Activated T-cell treated with anti-CD3 and anti-CD28 coated beads, Interleukin-2, amount 50 U/mL, for 4 hours (primary cell): Measurements from ENCODE around the gene SDHAF3. TPM values are rescaled to one million over a fixed set of nuclear protein-coding genes. Genes with fewer than 3 reads are reported as not detected.
"Not testable (repeated sequence)": the region's sequence is repeated elsewhere in the genome, so short reads cannot be mapped to it uniquely, and the experiment has no call there.

ENCODE experiments used
- ATAC-seq, 2 donors: fragments of 200-7000 bp; cut with Tn5 transposase; one replicate each; pipeline ENCODE4 v1.10.0; 2021
- DNase-seq: peaks from one replicate; pipeline ENCODE4 v3.0.0-alpha.2; 2020
- H3K27me3 Mint-ChIP-seq: one replicate; pipeline ENCODE4 v1.8.0; 2021; ENCODE audit warnings: low read depth, mixed read lengths
- H3K36me3 Mint-ChIP-seq: one replicate; pipeline ENCODE4 v1.8.0; 2022; ENCODE audit warnings: mixed read lengths; ENCODE audit not compliant: insufficient read depth
- H3K4me1 Mint-ChIP-seq: one replicate; pipeline ENCODE4 v1.8.0; 2021; ENCODE audit warnings: low read depth, mixed read lengths
- H3K4me3 Mint-ChIP-seq: one replicate; pipeline ENCODE4 v1.8.0; 2021; ENCODE audit warnings: mild to moderate bottlenecking, moderate library complexity, mixed read lengths
- H3K9me3 Mint-ChIP-seq: one replicate; pipeline ENCODE4 v1.8.0; 2021; ENCODE audit warnings: mixed read lengths
- total RNA-seq, 3 donors: library from RNA; stranded (reverse); gene quantifications; one replicate each; pipeline ENCODE4 v1.2.1, GENCODE V29; 2021

Gene SDHAF3
- total RNA-seq, 3 donors from 2014 or later, result 36.7 to 39.8 (median 39.3) TPM

DNA sequence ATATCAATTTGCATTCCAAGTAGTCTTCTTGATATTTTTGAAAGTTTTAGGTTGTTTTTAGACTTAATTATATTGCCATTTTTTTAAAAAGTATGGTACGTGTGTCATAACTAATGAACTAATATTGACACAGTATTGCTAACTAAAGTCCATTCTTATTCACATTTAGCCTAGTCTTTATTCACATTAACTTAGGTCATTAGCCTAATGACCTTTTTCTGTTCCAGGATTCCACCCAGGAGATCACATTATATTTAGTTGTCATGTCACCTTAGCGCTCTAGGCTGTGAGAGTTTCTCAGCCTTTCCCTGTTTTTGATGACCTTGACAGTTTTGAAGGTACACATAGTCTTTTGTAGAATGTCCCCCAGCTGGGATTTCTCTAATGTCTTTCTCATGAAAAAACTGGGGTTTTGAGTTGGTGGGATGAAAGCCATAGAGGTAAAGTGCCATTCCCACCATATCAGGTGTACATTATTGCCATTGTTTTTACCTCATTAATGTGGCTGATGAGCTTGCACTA is 38.5 kb downstream of the SDHAF3 start:
- Mint-ChIP-seq H3K9me3 (peaks cover 5% of the 10 kb centered on the region), H3K36me3 (peaks cover 23% of the 10 kb centered on the region), H3K27me3 (no peaks in the 10 kb centered on the region), H3K4me1 (no peaks in the 10 kb centered on the region), H3K4me3 (no peak overlapping the region)
- DNase-seq (no peak), ATAC-seq (no peak)

DNA sequence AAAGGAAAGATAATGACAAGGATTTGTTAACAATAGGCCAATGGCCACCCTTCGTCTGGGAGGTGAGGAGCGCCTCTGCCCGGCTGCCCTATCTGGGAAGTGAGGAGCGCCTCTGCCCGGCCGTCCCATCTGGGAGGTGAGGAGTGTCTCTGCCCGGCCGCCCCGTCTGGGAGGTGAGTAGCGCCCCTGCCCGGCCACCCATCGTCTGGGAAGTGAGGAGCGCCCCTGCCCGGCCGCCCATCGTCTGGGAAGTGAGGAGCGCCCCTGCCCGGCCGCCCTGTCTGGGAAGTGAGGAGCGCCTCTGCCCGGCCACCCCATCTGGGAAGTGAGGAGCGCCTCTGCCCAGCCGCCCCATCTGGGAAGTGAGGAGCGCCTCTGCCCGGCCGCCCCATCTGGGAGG is 42.5 kb downstream of the SDHAF3 start:
- not testable (repeated sequence) for ATAC-seq, H3K4me1 Mint-ChIP-seq, H3K27me3 Mint-ChIP-seq, DNase-seq, H3K4me3 Mint-ChIP-seq, H3K9me3 Mint-ChIP-seq
- peaks cover 35% of the 10 kb centered on the region for H3K36me3 Mint-ChIP-seq

DNA sequence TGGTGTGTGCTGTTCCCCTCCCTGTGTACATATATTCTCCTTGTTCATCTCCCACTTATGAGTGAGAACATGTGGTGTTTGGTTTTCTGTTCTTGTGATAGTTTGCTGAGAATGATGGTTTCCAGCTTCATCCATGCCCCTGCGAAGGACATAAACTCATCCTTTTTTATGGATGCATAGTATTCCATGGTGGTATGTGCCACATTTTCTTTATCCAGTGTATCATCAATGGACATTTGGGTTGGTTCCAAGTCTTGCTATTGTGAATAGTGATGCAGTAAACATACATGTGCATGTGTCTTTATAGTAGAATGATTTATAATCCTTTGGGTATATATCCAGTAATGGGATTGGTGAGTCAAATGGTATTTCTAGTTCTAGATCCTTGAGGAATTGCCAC is 44.1 kb downstream of the SDHAF3 start:
- DNase-seq, H3K4me3 Mint-ChIP-seq, H3K9me3 Mint-ChIP-seq, H3K27me3 Mint-ChIP-seq, H3K4me1 Mint-ChIP-seq, ATAC-seq: not testable (repeated sequence)
- peaks cover 44% of the 10 kb centered on the region for H3K36me3 Mint-ChIP-seq

DNA sequence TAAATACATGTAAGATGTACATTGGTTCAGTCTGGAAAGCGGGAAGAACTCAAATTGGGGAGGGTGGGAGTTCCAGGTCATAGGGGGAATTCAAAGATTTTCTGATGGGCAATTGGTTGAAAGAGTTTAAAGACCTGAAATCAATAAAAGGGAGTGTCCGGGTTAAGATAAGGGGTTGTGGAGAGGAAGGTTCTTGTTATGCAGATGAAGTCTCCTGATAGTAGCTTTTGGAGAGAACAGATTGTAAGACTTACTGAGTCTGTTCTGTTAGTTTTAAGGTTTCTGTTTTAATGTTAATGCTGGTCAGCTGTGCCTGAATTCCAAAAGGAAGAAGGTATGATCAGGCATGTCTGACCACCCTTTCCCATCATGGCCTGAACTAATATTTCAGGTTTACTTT is 48.8 kb downstream of the SDHAF3 start:
- Mint-ChIP-seq H3K36me3 (peaks cover 33% of the 10 kb centered on the region), H3K4me3 (no peak overlapping the region), H3K27me3 (no peaks in the 10 kb centered on the region), H3K9me3 (peaks cover 11% of the 10 kb centered on the region), H3K4me1 (peaks cover 19% of the 10 kb centered on the region)
- no peak for ATAC-seq
- no peak for DNase-seq

DNA sequence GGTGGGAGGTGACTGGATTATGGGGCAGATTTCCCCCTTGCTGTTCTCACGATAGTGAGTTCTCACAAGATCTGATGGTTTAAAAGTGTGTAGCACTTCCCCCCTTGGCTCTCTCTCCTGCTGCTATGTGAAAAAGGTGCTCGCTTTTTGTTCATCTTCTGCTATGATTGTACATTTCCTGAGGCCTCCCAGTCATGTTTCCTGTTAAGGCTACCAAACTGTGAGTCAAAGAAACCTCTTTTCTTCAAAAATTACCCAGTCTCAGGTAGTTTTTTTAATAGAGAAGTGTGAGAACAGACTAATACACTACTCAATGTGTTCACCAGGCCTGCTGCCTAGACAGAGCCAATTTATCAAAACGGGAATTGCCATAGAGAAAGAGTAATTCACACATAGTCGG is 49.7 kb downstream of the SDHAF3 start:
- Mint-ChIP-seq H3K36me3 (peaks cover 27% of the 10 kb centered on the region), H3K4me3 (no peak overlapping the region), H3K4me1 (peaks cover 19% of the 10 kb centered on the region), H3K9me3 (peaks cover 11% of the 10 kb centered on the region), H3K27me3 (no peaks in the 10 kb centered on the region)
- peak; percentile 77 to 79 for ATAC-seq
- DNase-seq, result no peak

DNA sequence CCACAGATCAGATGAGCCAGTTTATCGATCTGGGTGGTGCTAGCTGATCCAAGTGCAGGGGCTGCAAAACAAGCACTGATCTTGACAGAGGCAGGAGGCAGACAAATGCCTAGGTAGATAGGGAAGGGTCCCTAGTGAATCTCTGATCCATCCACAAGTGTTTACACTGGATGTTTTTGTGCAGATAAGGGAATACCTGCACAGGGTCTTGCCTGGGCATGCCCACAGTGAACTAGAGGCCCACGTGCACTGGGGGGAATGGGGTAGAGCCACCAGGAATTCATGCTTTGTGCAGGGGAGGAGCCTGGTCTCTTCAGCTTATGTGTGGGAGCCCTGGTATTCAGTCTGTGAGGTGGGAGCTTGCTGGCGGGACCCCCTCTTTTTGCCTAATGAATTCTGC is 50.3 kb downstream of the SDHAF3 start:
- Mint-ChIP-seq H3K4me3 (no peak overlapping the region), H3K4me1 (peaks cover 18% of the 10 kb centered on the region), H3K36me3 (peaks cover 25% of the 10 kb centered on the region), H3K9me3 (peaks cover 11% of the 10 kb centered on the region), H3K27me3 (no peaks in the 10 kb centered on the region)
- ATAC-seq, result no peak
- DNase-seq, result no peak

DNA sequence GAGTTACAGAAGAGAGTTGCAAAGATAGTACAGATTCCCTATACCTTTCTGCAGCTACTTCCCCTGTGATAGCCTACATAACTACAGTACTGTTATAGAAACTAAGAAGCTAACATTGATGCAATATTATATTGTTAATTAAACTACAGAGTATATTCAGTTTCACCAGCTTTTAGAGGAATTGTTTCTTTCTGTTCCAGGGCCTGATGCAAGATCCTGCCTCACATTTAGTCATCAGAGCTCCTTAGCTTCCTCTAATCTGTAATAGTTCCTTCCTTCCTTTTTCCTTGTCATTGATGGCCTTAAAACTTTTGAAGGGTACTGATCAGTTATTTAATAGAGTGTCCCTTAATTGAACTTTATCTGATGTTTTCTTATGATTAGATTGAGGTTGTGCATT is 56.8 kb downstream of the SDHAF3 start:
- ATAC-seq (no peak), DNase-seq (no peak)
- Mint-ChIP-seq H3K36me3 (peaks cover 2% of the 10 kb centered on the region), H3K9me3 (no peaks in the 10 kb centered on the region), H3K27me3 (no peaks in the 10 kb centered on the region), H3K4me1 (peaks cover under 1% of the 10 kb centered on the region), H3K4me3 (no peak overlapping the region)

DNA sequence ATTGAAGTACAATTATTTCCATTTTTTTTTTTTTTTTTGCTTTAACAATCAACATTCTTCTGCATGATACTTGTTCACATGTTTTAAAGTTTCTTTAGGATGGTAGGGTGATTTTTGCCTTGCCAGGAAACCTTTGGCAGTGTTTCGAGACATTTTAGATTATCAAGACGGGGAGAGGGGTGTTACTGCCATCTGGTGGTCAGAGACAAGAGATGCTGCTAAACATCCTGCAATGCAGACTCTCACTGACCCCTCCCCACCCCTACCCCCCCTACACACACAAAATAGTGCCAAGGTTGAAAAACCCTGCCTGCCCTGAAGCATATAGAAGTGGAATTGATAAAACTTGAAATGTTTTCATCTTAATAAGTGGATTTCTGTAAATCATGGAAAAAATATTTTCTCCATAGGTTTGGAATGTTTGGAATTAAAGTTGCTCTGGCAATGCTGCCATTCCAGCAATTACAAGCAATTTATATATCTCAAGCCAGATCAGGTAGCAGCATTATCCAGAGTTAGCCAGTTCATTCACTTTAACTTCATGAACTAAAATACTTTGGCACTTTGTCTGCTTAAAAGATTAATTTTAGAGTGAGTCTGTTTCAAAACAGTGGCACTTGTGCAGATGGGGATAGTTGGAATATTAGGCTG is 62.1 kb downstream of the SDHAF3 start:
- peaks cover 12% of the 10 kb centered on the region for H3K36me3 Mint-ChIP-seq
- H3K9me3 Mint-ChIP-seq, result no peaks in the 10 kb centered on the region
- H3K4me3 Mint-ChIP-seq, result no peak overlapping the region
- H3K4me1 Mint-ChIP-seq, result peaks cover 1% of the 10 kb centered on the region
- DNase-seq (peak; percentile 17), ATAC-seq (peak in 1 of 2 donors; percentile 66)
- H3K27me3 Mint-ChIP-seq, result no peaks in the 10 kb centered on the region

DNA sequence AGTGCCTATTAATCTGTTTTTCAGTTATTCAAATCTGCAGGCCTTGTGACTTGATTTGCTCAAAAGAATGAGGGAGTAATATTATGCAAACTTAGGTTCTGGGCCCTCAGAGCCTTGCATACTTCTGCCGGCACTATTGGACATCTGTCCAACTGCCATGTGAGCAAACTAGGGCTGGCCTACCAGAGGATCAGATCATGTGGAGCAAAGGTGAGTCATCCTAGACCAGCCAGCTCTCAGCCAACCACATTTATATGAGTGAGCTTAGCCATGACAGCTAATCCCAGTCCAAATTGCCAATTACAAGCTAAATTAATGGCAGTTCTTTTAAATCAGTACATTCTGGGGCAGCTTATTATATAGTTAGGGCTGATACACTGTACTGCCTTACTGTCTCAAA is 69.6 kb downstream of the SDHAF3 start:
- DNase-seq (no peak), ATAC-seq (no peak)
- no peak overlapping the region for H3K4me3 Mint-ChIP-seq
- no peaks in the 10 kb centered on the region for H3K9me3 Mint-ChIP-seq
- peaks cover 12% of the 10 kb centered on the region for H3K27me3 Mint-ChIP-seq
- peaks cover 12% of the 10 kb centered on the region for H3K36me3 Mint-ChIP-seq
- H3K4me1 Mint-ChIP-seq, result no peaks in the 10 kb centered on the region

DNA sequence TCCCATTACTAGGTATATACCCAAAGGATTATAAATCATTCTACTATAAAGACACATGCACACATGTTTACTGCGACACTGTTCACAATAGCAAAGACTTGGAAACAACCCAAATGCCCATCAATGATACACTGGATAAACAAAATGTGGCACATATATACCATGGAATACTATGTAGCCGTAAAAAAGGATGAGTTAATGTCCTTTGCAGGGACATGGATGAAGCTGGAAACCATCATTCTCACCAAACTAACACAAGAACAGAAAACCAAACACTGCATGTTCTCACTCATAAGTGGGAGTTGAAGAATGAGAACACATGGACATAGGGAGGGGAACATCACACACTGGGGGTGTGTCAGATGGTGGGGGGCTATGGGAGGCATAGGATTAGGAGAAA is 78.7 kb downstream of the SDHAF3 start:
- DNase-seq, ATAC-seq, H3K4me3 Mint-ChIP-seq, H3K4me1 Mint-ChIP-seq, H3K36me3 Mint-ChIP-seq: not testable (repeated sequence)
- Mint-ChIP-seq H3K9me3 (peaks cover 10% of the 10 kb centered on the region), H3K27me3 (peaks cover 17% of the 10 kb centered on the region)

DNA sequence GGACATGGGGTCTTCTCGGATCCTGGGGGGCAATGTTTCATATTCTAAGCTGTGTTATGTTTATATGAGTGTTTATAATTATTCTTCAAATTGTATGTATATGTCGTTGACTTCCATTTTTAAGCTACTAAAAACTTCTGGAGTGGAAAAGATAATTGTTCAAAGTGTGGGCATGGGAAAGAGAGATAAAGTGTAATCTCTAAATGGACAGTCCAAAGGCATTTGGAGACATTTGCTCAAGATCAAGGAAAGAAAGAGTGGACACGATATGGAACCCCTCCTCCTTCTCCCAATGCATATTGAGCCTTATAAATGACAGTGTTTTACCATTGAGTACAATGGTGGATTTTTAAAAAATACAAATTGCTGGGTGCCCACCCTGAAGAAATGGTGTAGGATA is 81.1 kb downstream of the SDHAF3 start:
- ATAC-seq (no peak), DNase-seq (no peak)
- H3K36me3 Mint-ChIP-seq, result no peaks in the 10 kb centered on the region
- no peak overlapping the region for H3K4me3 Mint-ChIP-seq
- no peaks in the 10 kb centered on the region for H3K4me1 Mint-ChIP-seq
- peaks cover 11% of the 10 kb centered on the region for H3K27me3 Mint-ChIP-seq
- H3K9me3 Mint-ChIP-seq, result peaks cover 10% of the 10 kb centered on the region

DNA sequence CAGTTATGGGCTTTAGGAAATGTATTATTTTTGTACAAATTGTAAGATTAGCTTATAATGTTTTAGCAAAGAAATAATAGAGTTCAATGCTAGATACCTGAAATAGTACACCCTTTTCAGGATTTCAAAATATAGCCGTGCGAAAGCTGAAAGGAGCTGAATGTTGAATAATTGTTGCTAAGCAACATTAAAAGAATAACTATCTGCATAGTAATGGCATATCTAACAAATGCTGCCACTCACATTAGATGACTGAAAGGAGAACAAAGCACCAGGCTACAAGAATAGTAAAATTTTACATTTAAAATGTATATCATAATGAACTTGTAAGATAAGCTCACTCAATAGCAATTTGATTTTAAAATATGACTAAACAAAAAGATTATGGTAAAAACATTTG is 82.5 kb downstream of the SDHAF3 start:
- peaks cover 10% of the 10 kb centered on the region for H3K9me3 Mint-ChIP-seq
- DNase-seq (no peak), ATAC-seq (no peak)
- peaks cover 8% of the 10 kb centered on the region for H3K27me3 Mint-ChIP-seq
- no peaks in the 10 kb centered on the region for H3K36me3 Mint-ChIP-seq
- H3K4me3 Mint-ChIP-seq, result no peak overlapping the region
- no peaks in the 10 kb centered on the region for H3K4me1 Mint-ChIP-seq

DNA sequence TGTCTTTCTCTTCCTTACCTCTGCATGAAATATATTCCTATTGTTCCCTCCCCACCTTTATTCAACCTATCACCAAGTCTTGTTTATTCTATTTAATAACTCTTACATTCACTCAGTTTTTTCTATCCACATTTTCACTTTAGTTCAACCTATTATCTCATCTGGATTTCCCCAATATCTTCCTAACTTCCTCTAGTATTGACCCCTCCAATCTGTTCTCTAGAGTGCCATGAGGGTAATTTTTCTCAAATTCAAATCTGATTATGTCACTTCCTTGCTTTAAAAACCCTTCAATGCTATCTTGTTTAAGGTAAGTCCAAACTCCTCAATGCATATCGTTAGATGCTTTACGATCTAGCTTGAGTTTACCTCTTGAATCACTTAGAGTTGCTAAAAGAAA is 86.5 kb downstream of the SDHAF3 start:
- Mint-ChIP-seq H3K36me3 (no peaks in the 10 kb centered on the region), H3K4me3 (no peak overlapping the region), H3K9me3 (no peaks in the 10 kb centered on the region), H3K27me3 (no peaks in the 10 kb centered on the region), H3K4me1 (no peaks in the 10 kb centered on the region)
- ATAC-seq (no peak), DNase-seq (no peak)

DNA sequence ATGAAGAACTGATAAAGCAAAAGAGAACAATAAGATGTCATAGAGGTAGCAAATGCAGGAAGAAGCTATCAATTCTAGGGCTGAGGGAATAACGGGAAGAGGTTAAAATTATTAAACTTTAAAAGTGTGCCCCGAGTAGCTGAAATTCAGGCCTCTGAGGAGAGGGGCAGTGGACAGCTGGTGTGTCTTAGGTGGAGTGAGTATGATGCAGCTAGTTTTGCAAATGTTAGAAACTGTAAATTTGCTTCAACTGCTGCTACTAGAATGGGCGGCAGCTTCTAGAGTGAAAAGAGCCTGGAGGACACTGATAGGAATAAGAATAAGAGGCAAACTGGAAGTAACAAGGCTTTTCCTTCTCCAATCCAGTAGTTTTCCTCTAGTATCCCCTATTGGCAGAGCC is 87.3 kb downstream of the SDHAF3 start:
- H3K4me3 Mint-ChIP-seq, result no peak overlapping the region
- DNase-seq (no peak), ATAC-seq (no peak)
- no peaks in the 10 kb centered on the region for H3K9me3 Mint-ChIP-seq
- H3K36me3 Mint-ChIP-seq, result no peaks in the 10 kb centered on the region
- no peaks in the 10 kb centered on the region for H3K27me3 Mint-ChIP-seq
- no peaks in the 10 kb centered on the region for H3K4me1 Mint-ChIP-seq

DNA sequence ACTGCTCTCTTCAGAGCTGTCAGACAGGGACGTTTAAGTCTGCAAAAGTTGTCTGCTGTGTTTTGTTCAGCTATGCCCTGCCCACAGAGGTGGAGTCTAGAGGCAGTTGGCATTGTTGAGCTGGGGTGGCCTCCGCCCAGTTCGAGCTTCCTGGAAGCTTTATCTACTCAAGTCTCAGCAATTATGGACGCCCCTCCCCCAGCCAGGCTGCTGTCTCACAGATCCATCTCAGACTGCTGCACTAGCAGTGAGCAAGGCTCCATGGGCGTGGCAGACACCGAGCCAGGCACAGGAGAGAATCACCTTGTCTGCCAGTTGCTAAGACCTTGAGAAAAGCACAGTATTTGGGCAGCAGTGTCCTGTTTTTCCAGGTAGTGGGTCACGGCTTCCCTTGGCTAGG is 98.1 kb downstream of the SDHAF3 start:
- Mint-ChIP-seq H3K36me3 (no peaks in the 10 kb centered on the region), H3K4me1 (no peaks in the 10 kb centered on the region), H3K27me3 (peaks cover 4% of the 10 kb centered on the region), H3K9me3 (peaks cover 4% of the 10 kb centered on the region), H3K4me3 (no peak overlapping the region)
- DNase-seq (no peak), ATAC-seq (no peak)
